ENCODE results near the gene ITIH6.
"Not testable (repeated sequence)": the region's sequence is repeated elsewhere in the genome, so short reads cannot be mapped to it uniquely, and the experiment has no call there.

ITIH6 gene

GRCh38 chrX:54798137-54798536 lies at the start of gene ITIH6:
Gene ITIH6 (minus strand): TSS chrX:54798255. CDS start chrX:54798210, 45 bp downstream.
- DNase-seq (ENCODE audit: low spot score): no peak

GRCh38 chrX:54847700-54848099 lies 49.6 kb upstream of the ITIH6 start:
- DNase-seq (ENCODE audit: low spot score): not testable (repeated sequence)

DNA sequence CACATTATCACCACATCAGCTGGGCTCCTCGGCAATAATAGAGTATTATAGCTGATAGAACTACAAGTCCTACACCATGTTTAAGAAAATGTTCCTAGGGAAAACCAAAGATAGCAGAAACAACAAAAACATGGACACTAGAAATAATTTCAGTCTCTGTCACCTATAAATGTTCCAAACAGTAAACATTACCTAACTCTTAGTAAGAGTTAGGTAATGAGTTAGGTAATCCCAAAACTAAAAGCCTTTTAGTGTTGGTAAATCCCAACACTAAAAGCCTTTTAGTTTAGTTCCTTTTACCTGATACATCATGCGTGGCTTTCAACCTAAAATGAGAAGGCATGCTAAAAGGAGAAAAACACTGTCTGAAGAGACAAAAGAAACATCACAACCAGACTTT lies 45.0 kb upstream of the ITIH6 start:
- no peak for DNase-seq (ENCODE audit: low spot score)

DNA sequence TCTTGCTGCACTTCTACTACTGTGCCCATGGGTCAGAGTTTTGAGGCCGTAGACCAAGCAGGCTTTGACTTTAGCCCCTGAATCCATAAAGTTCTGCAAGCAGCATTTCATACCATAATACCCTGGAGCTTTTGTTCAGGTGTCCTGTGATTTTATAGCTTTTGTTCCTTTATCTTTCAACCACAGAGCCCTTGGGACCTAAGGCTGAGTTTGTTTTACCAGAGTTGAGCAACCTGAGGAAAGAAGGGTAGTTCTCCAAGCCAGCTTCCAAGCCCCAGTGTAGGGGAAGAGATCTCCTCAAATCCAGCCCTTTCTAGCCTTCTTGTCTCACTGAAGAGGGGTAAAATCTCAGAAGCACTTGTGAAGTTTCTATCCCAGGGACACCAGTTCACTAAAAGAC lies 44.6 kb upstream of the ITIH6 start:
- no peak for DNase-seq (ENCODE audit: low spot score)

DNA sequence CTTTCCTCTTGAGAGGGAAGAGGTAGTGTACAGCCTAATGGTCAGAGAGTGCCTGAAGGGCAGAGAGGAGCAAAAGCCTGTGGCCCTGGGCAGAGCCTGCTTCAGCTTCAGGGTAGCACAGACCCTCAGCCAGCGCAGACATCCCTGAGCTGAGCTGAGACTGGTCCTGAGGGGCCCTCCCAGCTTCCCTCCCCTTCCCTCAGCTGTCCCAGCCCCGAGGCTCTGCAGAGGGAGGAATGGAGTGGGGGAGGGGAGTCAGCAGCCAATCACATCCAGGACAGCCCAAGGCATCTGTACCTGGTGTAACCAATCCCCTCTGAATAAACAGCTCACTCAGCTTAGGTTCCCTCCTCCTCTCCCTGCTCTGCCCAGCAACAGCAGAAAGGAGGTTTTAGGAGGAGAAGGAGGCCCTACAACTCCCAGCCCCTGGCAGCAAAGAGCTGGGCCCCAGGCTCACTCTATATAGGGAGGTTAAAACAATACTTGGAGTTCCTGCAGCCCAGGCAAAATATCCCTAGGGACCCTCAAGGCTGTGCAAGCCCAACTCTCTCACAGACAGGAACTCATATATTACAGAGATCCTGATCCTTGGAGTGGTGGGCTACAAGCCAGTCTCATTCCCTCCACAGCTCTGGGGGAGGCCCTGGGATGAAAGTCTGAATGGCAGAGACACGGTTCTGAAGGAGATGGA lies 43.3 kb upstream of the ITIH6 start:
- DNase-seq (ENCODE audit: low spot score): not testable (repeated sequence)

DNA sequence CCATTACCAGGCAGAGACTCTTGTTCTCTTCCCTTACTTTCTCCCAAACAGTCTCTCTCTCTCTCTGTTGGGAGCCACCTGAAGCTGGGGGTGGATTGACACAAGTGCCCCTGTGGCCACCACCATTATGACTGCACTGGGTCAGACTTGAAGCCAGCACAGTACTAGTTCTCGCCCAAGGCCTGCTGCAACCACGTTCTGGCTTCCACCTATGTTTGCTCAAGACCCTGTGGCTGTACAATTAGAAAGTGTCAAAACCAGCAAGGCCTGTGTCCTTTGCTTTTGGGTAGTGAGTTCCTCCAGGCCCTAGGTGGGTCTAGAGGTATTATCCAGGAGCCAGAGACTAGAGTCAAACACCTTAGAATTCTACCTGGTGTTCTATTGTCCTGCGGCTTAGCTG lies 40.5 kb upstream of the ITIH6 start:
- DNase-seq (ENCODE audit: low spot score): no peak

DNA sequence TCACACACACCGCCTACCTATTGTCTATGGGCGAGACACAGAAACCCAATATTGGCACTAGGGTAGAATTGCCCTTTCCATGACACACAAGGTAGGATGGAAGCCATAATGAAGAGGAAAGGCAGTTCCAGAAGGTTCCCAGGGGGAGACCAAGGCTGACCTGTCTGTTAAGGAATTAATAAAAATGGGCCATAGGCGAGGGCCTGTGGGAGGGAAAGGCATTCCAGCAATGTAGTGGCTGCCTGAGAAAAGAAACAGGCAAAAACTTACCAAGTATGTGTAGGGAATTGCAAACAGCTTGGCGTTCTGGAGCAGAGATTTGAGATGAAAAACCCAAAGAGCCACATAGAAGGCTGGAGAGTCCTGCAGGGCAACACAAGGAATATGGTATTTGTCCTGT lies 28.5 kb upstream of the ITIH6 start:
- no peak for DNase-seq (ENCODE audit: low spot score)

GRCh38 chrX:54825716-54826438 lies 27.8 kb upstream of the ITIH6 start:
- DNase-seq (ENCODE audit: low spot score): no peak

DNA sequence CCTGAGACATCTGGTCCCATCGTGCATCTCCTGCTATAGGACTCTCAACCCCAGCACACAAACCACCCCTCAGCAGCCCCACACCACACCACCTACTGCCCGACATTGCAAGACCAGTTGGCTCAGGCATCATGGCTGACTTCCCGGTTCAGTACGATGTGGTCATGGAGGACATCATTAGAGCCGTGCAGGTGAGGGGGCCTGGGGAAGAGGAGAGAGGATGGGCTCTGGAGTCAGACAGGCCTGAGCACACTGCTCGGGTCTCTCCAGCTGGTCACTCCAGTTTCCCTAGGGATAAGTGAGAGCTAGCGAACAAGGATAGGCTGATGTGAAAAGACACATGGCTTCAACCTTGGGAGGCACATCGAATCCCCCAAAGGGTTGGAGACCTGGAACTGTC lies 26.7 kb upstream of the ITIH6 start:
- DNase-seq (ENCODE audit: low spot score): no peak

DNA sequence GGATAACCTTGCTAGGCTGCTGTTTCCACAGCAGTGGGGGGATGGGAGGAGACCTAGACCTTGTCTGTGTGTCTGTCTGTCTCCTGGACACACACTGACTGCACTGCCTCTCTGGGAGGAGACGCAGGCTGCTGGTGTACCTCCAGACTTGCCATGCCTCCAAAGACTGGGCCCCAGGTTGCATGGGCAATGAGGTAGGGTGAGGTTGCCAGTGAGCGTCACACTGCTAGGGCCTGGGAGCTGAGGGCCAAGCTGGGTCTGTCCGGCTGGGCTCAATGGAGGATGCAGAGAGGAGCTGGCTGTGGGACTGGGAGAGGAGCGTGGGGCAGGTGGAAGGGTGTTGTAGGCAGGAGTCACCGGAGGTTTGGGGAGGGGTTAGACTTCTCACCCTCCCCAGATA lies 26.1 kb upstream of the ITIH6 start:
- no peak for DNase-seq (ENCODE audit: low spot score)

DNA sequence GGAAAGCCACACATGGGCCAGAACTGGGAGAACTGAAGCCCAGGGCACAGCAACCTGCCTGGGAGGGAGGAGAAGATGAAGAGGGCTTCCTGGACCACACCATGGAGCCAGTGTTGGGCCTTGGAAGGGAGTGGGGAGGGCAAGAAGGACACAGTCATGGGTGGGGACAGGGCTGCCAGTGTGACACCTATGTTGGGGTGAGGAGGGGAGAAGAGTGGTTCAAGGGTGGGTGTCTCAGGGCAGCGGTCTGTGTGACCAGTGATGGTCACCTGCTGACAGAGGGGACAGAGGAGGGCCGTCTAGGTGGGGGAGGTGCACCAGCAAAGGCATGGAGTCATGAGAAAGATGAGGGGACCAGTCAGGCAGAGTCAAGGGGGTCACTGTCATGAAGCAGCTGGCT lies 23.3 kb upstream of the ITIH6 start:
- DNase-seq (ENCODE audit: low spot score): no peak

GRCh38 chrX:54820737-54821136 lies 22.7 kb upstream of the ITIH6 start:
- DNase-seq (ENCODE audit: low spot score): no peak

DNA sequence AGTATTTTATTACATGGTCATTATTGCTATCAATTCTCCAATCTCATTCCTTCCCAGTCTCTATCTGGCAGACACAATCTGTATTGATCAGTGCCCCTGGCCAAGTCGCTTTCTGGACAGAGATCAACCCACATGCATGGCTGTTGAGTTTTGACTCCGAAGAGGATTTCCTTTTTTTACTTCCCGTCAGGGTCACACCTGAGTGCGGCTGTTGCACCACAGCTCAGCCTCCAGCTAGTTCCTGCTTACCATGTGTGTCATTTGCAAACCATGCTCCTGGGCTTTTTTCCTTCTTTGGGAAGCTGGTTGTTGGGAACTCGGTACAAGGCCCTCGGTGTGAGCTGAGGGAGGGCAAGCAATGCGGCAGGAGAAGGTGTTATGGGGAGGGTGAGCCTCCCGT lies 21.1 kb upstream of the ITIH6 start:
- no peak for DNase-seq (ENCODE audit: low spot score)

GRCh38 chrX:54818221-54818620 lies 20.2 kb upstream of the ITIH6 start:
- no peak for DNase-seq (ENCODE audit: low spot score)

GRCh38 chrX:54817220-54817820 lies 19.3 kb upstream of the ITIH6 start:
- DNase-seq (ENCODE audit: low spot score): no peak

- DNase-seq (ENCODE audit: low spot score): no peak
These were observed 14.3 kb upstream of the ITIH6 start for GRCh38 chrX:54812306-54812705.

GRCh38 chrX:54811301-54811885 lies 13.3 kb upstream of the ITIH6 start:
- DNase-seq (ENCODE audit: low spot score): no peak

DNA sequence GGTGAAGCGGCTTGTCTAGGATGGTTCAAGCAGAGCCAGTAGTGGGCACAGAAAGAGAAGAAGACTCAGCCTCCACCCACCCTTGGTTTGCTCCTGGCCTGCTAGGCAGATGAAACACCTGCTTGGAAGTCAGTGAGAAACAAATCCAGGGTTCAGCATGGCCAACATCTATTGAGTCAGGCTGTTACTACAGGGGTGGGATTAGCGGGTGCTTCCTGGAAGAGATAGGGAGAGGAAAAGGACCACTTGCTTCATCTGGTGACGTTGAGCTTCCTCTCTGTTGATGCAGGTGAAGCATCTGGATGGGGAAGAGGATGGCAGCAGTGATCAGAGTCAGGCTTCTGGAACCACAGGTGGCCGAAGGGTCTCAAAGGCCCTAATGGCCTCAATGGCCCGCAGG lies 12.5 kb upstream of the ITIH6 start:
- no peak for DNase-seq (ENCODE audit: low spot score)

DNA sequence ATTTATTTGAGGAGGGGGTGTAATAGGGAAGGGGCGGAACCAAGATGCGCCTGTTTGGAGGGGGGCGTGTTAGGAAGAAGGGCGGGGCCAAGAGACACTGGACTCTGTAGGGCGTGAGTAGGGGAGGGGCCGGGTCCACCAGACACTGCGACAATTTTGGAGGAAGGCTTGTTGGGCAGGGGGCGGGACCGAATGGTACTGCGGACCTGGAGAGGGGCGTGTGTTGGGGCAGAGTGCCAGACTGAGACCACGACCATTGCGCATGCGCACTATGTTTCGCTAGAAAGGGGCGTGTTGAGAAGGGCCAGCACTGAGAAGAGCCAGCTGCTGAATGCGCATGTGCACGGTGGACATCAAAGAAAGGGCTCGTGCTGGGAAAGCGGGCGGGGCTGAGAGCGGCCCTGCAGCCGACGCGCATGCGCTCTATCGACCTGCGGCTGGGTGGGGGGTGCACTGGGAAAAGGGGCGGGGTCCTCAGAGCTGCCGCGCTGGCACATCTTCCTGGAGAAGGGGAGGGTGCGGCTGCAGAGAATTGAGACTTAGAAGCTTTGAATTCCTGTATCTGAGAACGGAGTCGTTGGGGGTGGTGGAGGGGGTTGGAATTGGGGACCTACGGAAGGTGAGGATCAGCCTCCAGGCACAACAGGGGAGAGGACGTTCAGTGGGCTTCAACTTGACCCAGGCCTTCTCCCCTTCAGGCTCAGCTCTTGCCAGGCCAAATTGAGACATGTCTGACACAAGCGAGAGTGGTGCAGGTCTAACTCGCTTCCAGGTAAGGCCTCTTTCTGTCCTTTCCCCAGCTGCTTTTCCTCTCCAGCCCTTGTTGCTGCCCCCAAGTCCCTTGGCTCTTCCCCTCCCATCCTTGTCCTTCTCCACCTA lies 10.8 kb upstream of the ITIH6 start:
- DNase-seq (ENCODE audit: low spot score): peak; percentile 90

DNA sequence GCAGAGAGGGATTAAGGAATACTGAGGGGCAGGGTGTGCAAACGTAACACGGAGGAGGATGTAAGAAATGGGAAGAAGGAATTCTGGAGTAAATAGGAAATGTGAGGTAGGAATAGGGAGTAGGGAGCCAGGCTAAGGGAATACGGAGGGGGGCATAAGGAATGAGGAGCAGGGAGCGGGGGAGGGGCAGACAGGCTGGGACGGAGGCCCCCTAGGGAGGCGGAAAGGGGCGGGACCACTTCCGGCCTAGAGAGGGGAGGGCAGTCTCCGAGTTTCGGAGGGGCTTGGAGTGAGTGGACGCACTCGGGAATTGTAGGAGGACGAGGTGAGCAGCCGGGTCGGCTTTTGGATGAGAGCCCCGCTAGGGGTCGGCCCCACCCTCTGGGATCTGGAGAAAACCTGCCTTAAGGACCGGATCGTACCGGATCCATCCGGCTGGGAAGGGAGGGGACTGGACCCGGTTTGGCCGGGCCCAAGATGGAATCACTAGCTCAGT lies 10.1 kb upstream of the ITIH6 start:
- DNase-seq (ENCODE audit: low spot score): peak; percentile 68

- DNase-seq (ENCODE audit: low spot score): peak; percentile 41
These were observed 9.6 kb upstream of the ITIH6 start, which contains the start of gene MAGED2 for GRCh38 chrX:54807524-54808108. Gene MAGED2 (plus strand): TSS chrX:54807745. CDS start chrX:54809332, 1,587 bp downstream.

All from putamen (tissue), 1 donor.